Calu3 (cell line): ENCODE results near the gene SRRT. TPM values are rescaled to one million over a fixed set of nuclear protein-coding genes. Genes with fewer than 3 reads are reported as not detected.
"Not testable (repeated sequence)": the region's sequence is repeated elsewhere in the genome, so short reads cannot be mapped to it uniquely, and the experiment has no call there.

ENCODE experiments used
- BruUV-seq: library from RNA; stranded (reverse); fragments of 400-500 nt; replicated peaks from 2 replicates; lab custom pipeline; 2021; lab: Mats Ljungman, UMichigan
- CTCF ChIA-PET: fragments of 300-600 bp; sonication (Branson Sonifier 250); formaldehyde crosslinking; loops from one replicate; lab custom pipeline; 2022; ENCODE audit warnings: antibody characterized with exemption; lab: Charles Lee
- DNase-seq: peaks from one replicate; pipeline ENCODE4 v3.0.0; 2022
- H3K27ac Mint-ChIP-seq: one replicate; pipeline ENCODE4 v1.8.0; 2022; ENCODE audit warnings: mixed read lengths; ENCODE audit not compliant: unreplicated experiment
- H3K27me3 Mint-ChIP-seq: one replicate; pipeline ENCODE4 v1.8.0; 2022; ENCODE audit warnings: mixed read lengths; ENCODE audit not compliant: unreplicated experiment
- H3K36me3 Mint-ChIP-seq: one replicate; pipeline ENCODE4 v1.8.0; 2022; ENCODE audit warnings: mild to moderate bottlenecking, moderate library complexity, mixed read lengths; ENCODE audit not compliant: insufficient read depth, unreplicated experiment
- H3K4me1 Mint-ChIP-seq: one replicate; pipeline ENCODE4 v1.8.0; 2022; ENCODE audit warnings: mild to moderate bottlenecking, low read depth, mixed read lengths; ENCODE audit not compliant: unreplicated experiment
- H3K4me3 Mint-ChIP-seq: one replicate; pipeline ENCODE4 v1.8.0; 2022; ENCODE audit warnings: mild to moderate bottlenecking, low read depth, moderate library complexity, mixed read lengths; ENCODE audit not compliant: unreplicated experiment
- H3K9me3 Mint-ChIP-seq: one replicate; pipeline ENCODE4 v1.8.0; 2022; ENCODE audit warnings: low read depth, mixed read lengths; ENCODE audit not compliant: unreplicated experiment
- intact Hi-C: fragments of 100-400 bp; cut with micrococcal nuclease; formaldehyde crosslinking; loops from one replicate; pipeline ENCODE4 v1.10.0; 2022; ENCODE audit not compliant: unreplicated experiment
- microRNA-seq: library from miRNA; unstranded; fragments of <30 nt; microRNA quantifications from one replicate; pipeline ENCODE4 v1.2.0, GENCODE V29; 2022
- total RNA-seq: library from RNA; stranded (reverse); gene quantifications from 2 replicates; pipeline ENCODE4 v1.2.3, GENCODE V29; 2022
- TF ChIP-seq, protein P1 (sequence below): fragments of 200-600 bp; IDR thresholded peaks from one replicate; pipeline ENCODE4 v1.8.0; 2022; ENCODE audit warnings: antibody characterized with exemption; ENCODE audit not compliant: unreplicated experiment

The SRRT gene
- total RNA-seq, 1 experiment from 2014 or later, result 151 TPM

DNA sequence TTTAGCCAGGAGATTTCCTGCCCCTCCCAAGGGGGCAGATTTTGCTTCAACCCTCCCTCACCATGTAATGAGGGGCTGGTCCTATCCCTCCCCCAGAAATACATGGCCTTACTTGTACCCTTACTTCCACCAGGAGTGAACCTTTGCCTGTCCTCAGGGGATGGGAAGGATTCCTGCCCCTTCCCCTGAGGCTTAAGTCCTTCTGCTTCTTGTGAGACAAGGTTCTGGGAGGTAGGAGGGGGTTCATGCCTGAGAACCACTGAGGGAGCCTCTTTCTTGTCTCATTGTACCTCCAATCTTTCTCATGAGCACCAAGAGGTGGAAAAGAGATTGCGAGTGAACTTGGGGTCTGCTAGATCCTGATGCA lies 54.9 kb downstream of the SRRT start:
- Mint-ChIP-seq H3K27ac (no peak overlapping the region), H3K4me1 (peaks cover 16% of the 10 kb centered on the region), H3K27me3 (no peaks in the 10 kb centered on the region), H3K36me3 (no peaks in the 10 kb centered on the region), H3K9me3 (no peaks in the 10 kb centered on the region), H3K4me3 (no peak overlapping the region)
- TF ChIP-seq, protein P1, sequence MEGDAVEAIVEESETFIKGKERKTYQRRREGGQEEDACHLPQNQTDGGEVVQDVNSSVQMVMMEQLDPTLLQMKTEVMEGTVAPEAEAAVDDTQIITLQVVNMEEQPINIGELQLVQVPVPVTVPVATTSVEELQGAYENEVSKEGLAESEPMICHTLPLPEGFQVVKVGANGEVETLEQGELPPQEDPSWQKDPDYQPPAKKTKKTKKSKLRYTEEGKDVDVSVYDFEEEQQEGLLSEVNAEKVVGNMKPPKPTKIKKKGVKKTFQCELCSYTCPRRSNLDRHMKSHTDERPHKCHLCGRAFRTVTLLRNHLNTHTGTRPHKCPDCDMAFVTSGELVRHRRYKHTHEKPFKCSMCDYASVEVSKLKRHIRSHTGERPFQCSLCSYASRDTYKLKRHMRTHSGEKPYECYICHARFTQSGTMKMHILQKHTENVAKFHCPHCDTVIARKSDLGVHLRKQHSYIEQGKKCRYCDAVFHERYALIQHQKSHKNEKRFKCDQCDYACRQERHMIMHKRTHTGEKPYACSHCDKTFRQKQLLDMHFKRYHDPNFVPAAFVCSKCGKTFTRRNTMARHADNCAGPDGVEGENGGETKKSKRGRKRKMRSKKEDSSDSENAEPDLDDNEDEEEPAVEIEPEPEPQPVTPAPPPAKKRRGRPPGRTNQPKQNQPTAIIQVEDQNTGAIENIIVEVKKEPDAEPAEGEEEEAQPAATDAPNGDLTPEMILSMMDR, result no peak
- no peak for DNase-seq
- CTCF ChIA-PET, result interaction anchor here (0.6 kb wide), 1 partner anchor 21 kb away, joined by 8 read pairs; no protein-coding TSS in a partner anchor
- intact Hi-C loops, result no loop called here
- no TSS peak for BruUV-seq

DNA sequence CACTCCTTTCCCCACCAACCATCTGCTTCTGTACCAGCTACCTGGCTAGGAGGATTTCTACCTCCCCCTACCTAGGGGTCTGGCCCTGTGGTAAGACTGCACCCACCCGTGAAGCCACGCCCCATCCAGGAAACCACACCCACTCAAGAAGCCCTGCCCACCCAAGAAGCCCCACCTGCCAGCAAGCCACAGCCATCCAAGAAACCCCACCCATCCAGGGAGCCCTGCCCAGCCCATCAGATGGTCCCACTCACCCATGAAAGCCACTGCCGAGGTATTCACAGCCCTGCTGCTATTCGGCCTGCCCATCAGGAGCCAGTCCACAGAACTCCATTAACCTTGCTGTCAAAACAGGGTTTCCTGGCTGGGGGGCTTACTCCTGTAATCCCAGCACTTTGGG lies 58.8 kb downstream of the SRRT start:
- intact Hi-C loops, result no loop called here
- H3K9me3 Mint-ChIP-seq, result no peaks in the 10 kb centered on the region
- H3K4me1 Mint-ChIP-seq, result peaks cover 16% of the 10 kb centered on the region
- no TSS peak for BruUV-seq
- H3K27me3 Mint-ChIP-seq, result no peaks in the 10 kb centered on the region
- CTCF ChIA-PET, result no interaction called here
- TF ChIP-seq, protein P1, result no peak
- DNase-seq, result no peak
- H3K27ac Mint-ChIP-seq, result no peak overlapping the region
- H3K36me3 Mint-ChIP-seq, result no peaks in the 10 kb centered on the region
- H3K4me3 Mint-ChIP-seq, result no peak overlapping the region

GRCh38 chr7:100935381-100935780 lies 60.5 kb downstream of the SRRT start:
- intact Hi-C loops, DNase-seq, H3K36me3 Mint-ChIP-seq, H3K27me3 Mint-ChIP-seq, H3K4me3 Mint-ChIP-seq, H3K27ac Mint-ChIP-seq, H3K9me3 Mint-ChIP-seq, CTCF ChIA-PET, BruUV-seq: not testable (repeated sequence)
- peaks cover 16% of the 10 kb centered on the region for H3K4me1 Mint-ChIP-seq

GRCh38 chr7:100936167-100936566 lies 61.3 kb downstream of the SRRT start:
- H3K27ac Mint-ChIP-seq, H3K4me3 Mint-ChIP-seq, H3K9me3 Mint-ChIP-seq, DNase-seq, intact Hi-C loops, BruUV-seq, H3K36me3 Mint-ChIP-seq, H3K27me3 Mint-ChIP-seq: not testable (repeated sequence)
- H3K4me1 Mint-ChIP-seq, result peaks cover 12% of the 10 kb centered on the region
- CTCF ChIA-PET, result interaction anchor here (0.6 kb wide), 1 partner anchor 35 kb away, joined by 6 read pairs; no protein-coding TSS in a partner anchor

Small RNAs within 50 kb of the gene (microRNA-seq; reads per million reads assigned to microRNA genes)
- not detected for gene MIR6875

Other genes starting within 250 kb of the SRRT start
- 0.90 and 1.5 TPM in 2 replicates for gene TFR2, start 233.6 kb upstream of the SRRT start, total RNA-seq
- not detected in 2 replicates for gene ACTL6B, start 218.7 kb upstream of the SRRT start, total RNA-seq
- gene GNB2, start 201.4 kb upstream of the SRRT start, total RNA-seq, result 129 and 134 TPM in 2 replicates
- gene GIGYF1, start 180.9 kb upstream of the SRRT start, total RNA-seq, result 29.5 and 30.8 TPM in 2 replicates
- 28.2 and 31.9 TPM in 2 replicates for gene POP7, start 169.0 kb upstream of the SRRT start, total RNA-seq
- gene EPO, start 154.6 kb upstream of the SRRT start, total RNA-seq, result not detected in 2 replicates
- gene ZAN, start 141.5 kb upstream of the SRRT start, total RNA-seq, result not detected in 2 replicates
- gene EPHB4, start 47.6 kb upstream of the SRRT start, total RNA-seq, result 63.7 and 72.4 TPM in 2 replicates
- 29.9 and 36.6 TPM in 2 replicates for gene SLC12A9, start 22.4 kb upstream of the SRRT start, total RNA-seq
- 50.0 and 63.5 TPM in 2 replicates for gene TRIP6, start 7.7 kb upstream of the SRRT start, total RNA-seq
- gene UFSP1, start 14.6 kb downstream of the SRRT start, total RNA-seq, result 3.3 and 4.2 TPM in 2 replicates
- 3.2 and 11.3 TPM in 2 replicates for gene ACHE, start 20.8 kb downstream of the SRRT start, total RNA-seq
- 6.3 and 12.7 TPM in 2 replicates for gene MUC3A, start 74.4 kb downstream of the SRRT start, total RNA-seq
- gene MUC12, start 94.5 kb downstream of the SRRT start, total RNA-seq, result 0.59 and 1.3 TPM in 2 replicates
- not detected in 2 replicates for gene MUC17, start 145.0 kb downstream of the SRRT start, total RNA-seq
- 44.5 and 62.6 TPM in 2 replicates for gene TRIM56, start 210.4 kb downstream of the SRRT start, total RNA-seq